Ascending aorta (tissue), 2 donors: ENCODE results near the gene RFX3. TPM values are rescaled to one million over a fixed set of nuclear protein-coding genes. Genes with fewer than 3 reads are reported as not detected.

ENCODE experiments used
- DNase-seq, 2 donors: peaks; one replicate each; pipeline ENCODE4 v3.0.0-alpha.2; 2019; ENCODE audit warnings: low spot score in 2 of 2
- H3K27ac ChIP-seq, 2 donors: fragments of 200-600 bp; sonication (generic); one replicate each; pipeline ENCODE4 v1.5.1; 2016 to 2017; ENCODE audit warnings: mild to moderate bottlenecking in 1 of 2
- H3K27me3 ChIP-seq: fragments of 200-600 bp; sonication (generic); one replicate; pipeline ENCODE4 v1.5.1; 2017
- H3K36me3 ChIP-seq, 2 donors: fragments of 200-600 bp; sonication (generic); one replicate each; pipeline ENCODE4 v1.5.1; 2016
- H3K4me1 ChIP-seq, 2 donors: fragments of 200-600 bp; sonication (generic); one replicate each; pipeline ENCODE4 v1.5.1; 2016 to 2017; ENCODE audit warnings: mild to moderate bottlenecking in 1 of 2
- H3K4me3 ChIP-seq, 2 donors: fragments of 200-600 bp; sonication (generic); one replicate each; pipeline ENCODE4 v1.5.1; 2016 to 2017; ENCODE audit warnings: mild to moderate bottlenecking in 1 of 2
- H3K9me3 ChIP-seq, 2 donors: fragments of 200-600 bp; sonication (generic); one replicate each; pipeline ENCODE4 v1.5.1; 2016
- intact Hi-C: fragments of 100-400 bp; cut with DNase I; formaldehyde crosslinking; loops from one replicate; pipeline ENCODE4 v1.15.1; 2023
- total RNA-seq: library from RNA; depleted of rRNA; stranded (reverse); fragments of >200 nt; gene quantifications from one replicate; pipeline ENCODE4 v1.1.0, GENCODE V29; 2016
- TF ChIP-seq, protein P1 (sequence below), 3 experiments: fragments of 200-600 bp in 2 of 3; fragments of 450-650 bp in 1 of 3; sonication (generic) in 2 of 3; IDR thresholded peaks; one replicate each; pipeline ENCODE4 v1.5.1; 2016 to 2019; ENCODE audit warnings: antibody characterized with exemption in 3 of 3, mild to moderate bottlenecking in 1 of 3, moderate library complexity in 1 of 3

RFX3 gene
- total RNA-seq, 1 donor from 2014 or later: 4.0 TPM

DNA sequence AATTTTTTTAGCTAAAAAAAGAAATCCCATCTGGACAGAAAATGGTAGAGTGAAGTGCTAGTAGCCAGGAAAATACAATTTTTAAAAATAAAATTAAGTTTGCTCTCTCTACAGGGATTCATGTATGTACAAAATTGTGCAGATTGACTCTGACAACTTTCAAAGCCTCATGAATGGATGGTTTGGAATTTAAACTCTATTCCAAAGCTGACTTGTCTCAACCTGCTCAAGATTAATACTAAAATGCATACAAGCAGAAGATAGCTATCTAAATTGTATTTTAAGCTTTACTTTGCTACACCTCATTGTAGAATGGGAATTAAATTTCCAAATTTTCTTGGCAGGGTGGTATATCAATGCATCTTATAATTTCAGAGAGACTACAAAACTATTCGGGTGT is 257.6 kb downstream of the RFX3 start:
- Histone ChIP-seq H3K4me3 (no peak overlapping the region), H3K4me1 (no peaks in the 10 kb centered on the region), H3K36me3 (peaks cover 2% of the 10 kb centered on the region in 2 donors), H3K27me3 (no peaks in the 10 kb centered on the region), H3K27ac (no peak overlapping the region), H3K9me3 (no peaks in the 10 kb centered on the region)
- TF ChIP-seq, protein P1, sequence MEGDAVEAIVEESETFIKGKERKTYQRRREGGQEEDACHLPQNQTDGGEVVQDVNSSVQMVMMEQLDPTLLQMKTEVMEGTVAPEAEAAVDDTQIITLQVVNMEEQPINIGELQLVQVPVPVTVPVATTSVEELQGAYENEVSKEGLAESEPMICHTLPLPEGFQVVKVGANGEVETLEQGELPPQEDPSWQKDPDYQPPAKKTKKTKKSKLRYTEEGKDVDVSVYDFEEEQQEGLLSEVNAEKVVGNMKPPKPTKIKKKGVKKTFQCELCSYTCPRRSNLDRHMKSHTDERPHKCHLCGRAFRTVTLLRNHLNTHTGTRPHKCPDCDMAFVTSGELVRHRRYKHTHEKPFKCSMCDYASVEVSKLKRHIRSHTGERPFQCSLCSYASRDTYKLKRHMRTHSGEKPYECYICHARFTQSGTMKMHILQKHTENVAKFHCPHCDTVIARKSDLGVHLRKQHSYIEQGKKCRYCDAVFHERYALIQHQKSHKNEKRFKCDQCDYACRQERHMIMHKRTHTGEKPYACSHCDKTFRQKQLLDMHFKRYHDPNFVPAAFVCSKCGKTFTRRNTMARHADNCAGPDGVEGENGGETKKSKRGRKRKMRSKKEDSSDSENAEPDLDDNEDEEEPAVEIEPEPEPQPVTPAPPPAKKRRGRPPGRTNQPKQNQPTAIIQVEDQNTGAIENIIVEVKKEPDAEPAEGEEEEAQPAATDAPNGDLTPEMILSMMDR (IDR thresholded peaks at IDR 0.05): no peak
- no peak for DNase-seq
- intact Hi-C loops: no loop called here

DNA sequence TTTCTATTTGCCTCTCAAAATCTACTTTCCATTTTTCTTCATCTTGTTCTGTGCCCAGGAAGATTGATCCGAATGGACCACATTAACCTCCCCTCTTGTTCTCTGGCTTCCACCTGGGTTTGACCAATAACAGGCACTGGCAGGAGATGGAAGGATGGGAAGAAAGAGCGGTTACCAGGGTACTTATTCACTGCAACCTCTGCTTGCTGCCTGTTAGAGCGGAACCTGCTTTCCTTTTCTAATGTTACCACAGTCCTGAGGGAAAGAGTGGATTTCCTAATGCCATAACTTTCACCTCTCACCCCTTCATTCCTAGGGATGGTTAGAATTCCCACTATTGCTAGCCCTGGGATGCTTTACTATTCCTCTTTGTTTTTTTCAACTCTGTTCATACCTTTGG is 262.1 kb downstream of the RFX3 start:
- Histone ChIP-seq H3K27me3 (no peaks in the 10 kb centered on the region), H3K36me3 (peaks cover 2 to 11% of the 10 kb centered on the region in 2 donors), H3K27ac (no peak overlapping the region), H3K4me1 (no peaks in the 10 kb centered on the region), H3K9me3 (no peaks in the 10 kb centered on the region), H3K4me3 (no peak overlapping the region)
- TF ChIP-seq, protein P1 (IDR thresholded peaks at IDR 0.05): no peak
- intact Hi-C loops: no loop called here
- no peak for DNase-seq

DNA sequence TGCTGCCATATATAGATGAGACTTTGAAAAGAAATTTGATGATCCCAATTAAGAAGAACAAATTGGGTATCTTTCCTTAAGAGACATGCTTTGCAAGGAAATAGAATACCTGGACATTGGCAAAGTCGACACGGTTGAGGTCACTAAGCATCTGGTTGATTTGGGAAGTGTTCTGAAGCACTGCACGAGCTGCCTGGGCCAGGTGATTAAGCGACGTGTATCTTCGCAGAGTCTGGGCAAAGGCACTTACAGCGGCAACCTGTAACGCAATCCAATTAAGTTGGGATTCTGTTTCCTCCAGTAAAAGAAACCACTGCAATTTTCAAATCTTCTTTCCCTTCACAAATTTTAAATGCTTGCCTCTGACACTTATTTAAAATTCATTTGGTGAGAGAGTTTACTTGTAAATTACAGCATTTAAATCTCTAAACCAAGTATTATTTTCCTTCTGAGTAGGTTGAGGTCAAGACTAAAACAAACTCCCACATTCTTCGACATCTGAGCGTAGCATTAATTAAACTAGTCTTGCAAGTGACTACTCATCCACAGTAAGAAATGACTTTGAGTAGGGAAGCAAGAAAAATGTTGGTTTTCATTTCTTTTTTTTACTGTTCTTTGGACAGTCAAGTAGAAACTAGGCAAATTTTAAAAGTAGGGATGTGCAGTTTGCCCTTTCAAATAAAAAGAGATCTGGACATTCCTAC is 262.8 kb downstream of the RFX3 start:
- no peaks in the 10 kb centered on the region for H3K4me1 ChIP-seq
- no peak overlapping the region for H3K4me3 ChIP-seq
- peaks cover 2 to 11% of the 10 kb centered on the region in 2 donors for H3K36me3 ChIP-seq
- intact Hi-C loops: no loop called here
- H3K27ac ChIP-seq: no peak overlapping the region
- H3K27me3 ChIP-seq: no peaks in the 10 kb centered on the region
- no peaks in the 10 kb centered on the region for H3K9me3 ChIP-seq
- TF ChIP-seq, protein P1 (IDR thresholded peaks at IDR 0.05): no peak
- DNase-seq: no peak

DNA sequence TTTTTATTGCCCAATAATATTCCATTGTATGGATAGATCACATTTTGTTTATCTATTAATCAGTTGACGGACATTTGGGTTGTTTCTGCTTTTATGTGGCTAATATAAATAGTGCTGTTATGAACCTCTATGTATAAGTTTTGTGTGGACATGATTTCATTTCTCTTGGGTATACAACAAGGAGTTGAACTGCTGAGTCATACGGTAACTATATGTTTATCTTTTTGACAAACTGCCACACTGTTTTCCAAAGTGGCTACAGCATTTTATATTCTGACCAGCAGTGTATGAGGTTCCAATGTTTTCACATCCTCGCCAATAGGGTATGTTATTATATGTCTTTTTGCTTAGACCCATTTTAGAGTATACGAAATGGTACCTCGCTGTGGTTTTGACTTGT is 264.3 kb downstream of the RFX3 start:
- Histone ChIP-seq H3K4me3 (no peak overlapping the region), H3K27me3 (no peaks in the 10 kb centered on the region), H3K36me3 (peaks cover 2 to 18% of the 10 kb centered on the region in 2 donors), H3K4me1 (no peaks in the 10 kb centered on the region), H3K9me3 (no peaks in the 10 kb centered on the region), H3K27ac (no peak overlapping the region)
- intact Hi-C loops: no loop called here
- TF ChIP-seq, protein P1 (IDR thresholded peaks at IDR 0.05): no peak
- DNase-seq: no peak

DNA sequence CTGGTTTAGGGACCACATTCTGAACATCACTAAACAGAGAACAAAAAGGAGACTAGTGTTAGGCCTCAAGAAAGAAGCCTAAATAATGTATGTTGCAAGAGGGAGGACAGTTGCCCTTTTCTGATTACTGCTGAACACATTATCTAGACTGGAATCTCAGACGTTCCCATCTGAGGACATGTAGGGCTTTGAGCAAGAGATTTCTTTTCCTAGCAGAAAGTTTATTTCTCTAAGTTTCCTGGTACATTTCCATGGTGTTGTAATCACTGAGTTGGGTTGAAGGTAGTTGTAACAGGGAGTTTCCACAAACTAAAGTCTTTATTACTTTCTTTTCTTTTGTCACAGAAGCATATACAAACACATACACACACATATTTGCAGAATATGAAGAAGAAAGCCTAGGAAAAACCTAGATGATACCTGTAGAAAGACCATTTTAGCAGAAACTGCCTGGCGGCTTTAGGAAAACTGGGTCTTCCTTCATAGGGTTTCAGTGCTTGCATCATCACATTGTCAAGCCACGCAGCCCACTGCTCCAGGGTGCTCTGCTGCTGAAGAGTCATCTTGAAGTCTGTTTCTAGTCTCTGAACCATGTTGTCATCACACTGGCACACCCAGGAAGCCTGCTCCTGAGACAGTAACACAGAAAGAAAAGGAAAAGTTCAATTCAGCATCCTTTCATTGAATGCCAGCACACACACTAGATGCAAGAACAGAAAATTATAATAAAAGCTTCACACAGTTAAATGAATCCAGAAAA is 269.1 kb downstream of the RFX3 start:
- H3K27me3 ChIP-seq: no peaks in the 10 kb centered on the region
- DNase-seq: no peak
- no peaks in the 10 kb centered on the region for H3K4me1 ChIP-seq
- H3K36me3 ChIP-seq: peaks cover 0 to 19% of the 10 kb centered on the region in 2 donors
- H3K4me3 ChIP-seq: no peak overlapping the region
- intact Hi-C loops: no loop called here
- TF ChIP-seq, protein P1 (IDR thresholded peaks at IDR 0.05): no peak
- no peak overlapping the region for H3K27ac ChIP-seq
- no peaks in the 10 kb centered on the region for H3K9me3 ChIP-seq
